ENCODE measurements around the gene ANO2. TPM values are rescaled to one million over a fixed set of nuclear protein-coding genes. Genes with fewer than 3 reads are reported as not detected.

The ANO2 gene
- total RNA-seq, 1 experiment from 2014 or later, result not detected

DNA sequence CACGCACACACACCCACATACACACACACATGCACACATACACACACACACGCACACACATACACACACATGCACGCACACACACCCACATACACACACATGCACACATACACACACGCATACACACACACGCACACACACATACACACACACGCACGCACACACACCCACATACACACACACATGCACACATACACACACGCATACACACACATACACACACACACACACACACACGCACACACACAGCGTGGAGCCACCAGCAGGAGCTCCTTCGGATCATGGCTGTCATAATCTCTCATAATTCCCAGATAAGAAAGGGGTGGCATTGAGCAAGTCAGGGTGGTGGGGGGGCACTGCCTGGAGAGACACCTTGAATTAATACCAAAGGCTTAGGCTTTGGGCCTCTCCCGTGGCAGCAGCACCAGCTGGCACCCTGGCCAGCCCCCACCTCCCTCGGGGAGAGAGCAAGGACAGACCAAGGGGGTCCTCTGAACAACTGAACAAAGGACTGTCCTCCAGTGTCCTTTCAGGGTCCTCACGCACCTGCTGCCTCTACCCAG is 21.9 kb downstream of the ANO2 start:
- no peak for DNase-seq (ENCODE audit: low spot score)
- in situ Hi-C loops (cut with HindIII; ENCODE audit: low sequenced_read_pairs), result no loop called here

DNA sequence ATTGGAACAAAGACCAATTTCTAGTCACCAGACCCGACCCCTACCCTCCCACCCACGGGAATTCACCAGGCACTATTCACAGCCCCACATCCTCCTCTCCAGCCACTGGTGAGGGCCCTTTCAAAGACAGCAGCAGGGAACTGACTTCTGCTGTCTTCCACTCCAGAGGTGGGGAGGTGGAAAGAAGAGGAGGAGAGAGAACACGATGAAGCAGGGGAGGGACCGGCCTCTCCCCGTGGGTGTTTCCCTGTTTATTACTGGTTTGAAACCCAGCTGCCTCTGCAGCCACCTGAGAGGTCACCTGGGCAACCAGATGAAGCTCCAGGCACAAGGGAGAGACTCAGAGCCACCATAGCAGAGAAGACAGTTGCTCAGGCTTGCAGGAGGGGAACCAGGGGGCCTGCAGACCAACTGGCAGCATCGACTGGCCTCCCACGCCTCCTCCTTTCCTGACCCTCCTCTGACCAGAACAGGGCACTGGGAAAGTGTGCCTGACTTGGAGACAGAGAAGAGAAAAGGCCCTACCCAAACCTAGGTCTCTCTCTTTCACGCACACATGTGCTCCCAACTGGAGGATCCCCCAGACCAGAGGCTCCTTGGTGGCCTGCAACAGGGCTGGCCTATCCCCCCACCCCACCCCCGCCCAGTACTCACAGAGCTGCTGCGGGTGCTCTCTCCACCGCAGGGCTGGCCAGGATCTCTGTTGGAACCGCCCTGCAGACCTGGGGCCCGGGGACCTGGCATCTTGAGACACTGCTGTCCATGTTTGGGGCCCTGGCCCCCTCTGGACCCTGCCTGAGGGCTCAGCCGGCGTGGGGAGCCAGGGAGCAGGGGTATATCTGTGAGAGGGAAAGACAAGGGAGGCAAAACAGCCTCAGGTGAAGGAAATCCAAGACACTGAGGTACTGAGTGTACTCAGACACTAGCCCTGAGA is 22.8 kb downstream of the ANO2 start:
- no peak for DNase-seq (ENCODE audit: low spot score)
- in situ Hi-C loops (cut with HindIII; ENCODE audit: low sequenced_read_pairs), result no loop called here

DNA sequence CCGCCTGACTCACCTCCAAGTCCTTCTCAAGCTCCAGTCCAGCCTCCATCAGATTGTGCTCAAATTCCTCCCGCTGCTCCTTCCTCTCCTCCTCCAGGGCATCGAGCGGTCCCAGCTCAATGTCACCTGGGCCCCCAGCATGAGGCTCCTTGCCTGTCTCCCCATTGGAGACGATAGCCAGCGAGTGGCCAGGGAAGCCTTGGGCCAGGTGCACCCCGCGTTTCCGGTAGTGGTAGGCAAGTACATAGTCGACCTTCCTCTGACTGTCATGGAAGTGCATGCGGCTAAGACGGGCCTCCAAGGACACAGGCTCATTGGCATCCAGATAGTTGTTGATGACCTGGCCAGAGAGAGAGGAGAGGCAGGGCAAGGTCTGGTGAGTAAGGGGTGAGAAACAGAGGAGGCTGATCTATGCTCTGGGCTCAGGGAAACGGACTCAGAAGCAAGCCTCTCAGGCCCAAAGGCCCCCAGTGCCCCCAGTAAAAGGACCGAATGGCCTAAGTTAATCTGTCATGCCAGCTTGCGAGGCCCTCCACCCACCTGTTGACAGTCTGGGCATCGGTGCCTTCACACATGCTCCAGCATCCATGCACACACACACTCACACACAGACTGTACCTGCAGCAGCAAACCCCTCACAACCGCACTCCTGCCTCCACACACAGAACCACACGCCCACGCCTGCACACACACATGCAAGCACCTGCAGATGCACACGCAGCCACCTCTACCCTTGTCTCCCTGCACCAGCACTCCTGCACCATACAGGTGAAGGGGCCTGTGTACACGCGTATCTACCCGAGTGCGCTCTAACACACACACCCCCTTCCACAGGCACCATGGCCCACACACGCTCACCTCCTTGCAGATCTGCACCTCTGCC is 23.8 kb downstream of the ANO2 start:
- in situ Hi-C loops (cut with HindIII; ENCODE audit: low sequenced_read_pairs), result no loop called here
- no peak for DNase-seq (ENCODE audit: low spot score)

DNA sequence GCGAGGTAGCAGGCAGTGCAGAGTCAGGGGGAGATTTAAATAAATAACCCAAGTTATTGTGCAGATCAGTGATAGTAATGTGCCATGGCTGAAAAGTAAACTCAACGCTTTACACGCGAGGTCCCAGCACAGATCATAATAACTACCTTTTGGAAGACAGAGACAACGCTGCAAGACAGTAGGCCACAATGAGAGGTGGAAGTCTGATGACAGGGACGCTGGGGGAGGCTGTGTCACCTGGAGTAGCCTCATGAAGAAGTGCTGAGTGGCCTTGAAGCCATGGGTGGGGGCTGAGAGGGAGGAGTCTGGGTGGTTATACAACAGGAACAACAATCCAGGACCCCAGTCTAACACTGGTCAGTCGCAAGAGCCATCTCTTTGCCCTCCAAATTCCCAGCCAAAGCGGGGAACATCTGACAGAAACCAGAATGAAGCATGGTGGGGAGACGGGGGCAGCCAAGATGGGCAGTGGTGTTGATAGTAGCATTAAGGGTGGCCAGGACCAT is 28.2 kb downstream of the ANO2 start:
- no peak for DNase-seq (ENCODE audit: low spot score)
- in situ Hi-C loops (cut with HindIII; ENCODE audit: low sequenced_read_pairs), result no loop called here

DNA sequence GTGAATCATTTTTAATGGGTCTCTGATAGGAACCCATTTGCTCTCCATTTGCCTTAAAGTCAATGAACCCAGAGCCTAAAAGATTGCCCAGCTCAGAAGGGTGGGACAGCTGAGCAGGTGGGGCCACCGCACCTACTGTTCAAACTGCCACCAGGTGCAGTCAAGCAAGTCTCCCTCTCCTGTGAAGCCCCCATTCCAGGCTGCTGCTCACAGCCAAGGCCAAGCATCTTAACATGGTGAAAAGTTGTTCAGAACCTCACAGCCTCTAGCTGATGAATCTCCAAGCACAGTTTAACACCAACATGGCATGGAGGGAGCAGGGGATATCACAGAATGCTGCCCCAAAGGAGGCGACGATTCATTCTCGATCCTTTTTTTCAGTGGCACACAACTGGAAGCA is 29.5 kb downstream of the ANO2 start:
- in situ Hi-C loops (cut with HindIII; ENCODE audit: low sequenced_read_pairs), result no loop called here
- DNase-seq (ENCODE audit: low spot score), result no peak

DNA sequence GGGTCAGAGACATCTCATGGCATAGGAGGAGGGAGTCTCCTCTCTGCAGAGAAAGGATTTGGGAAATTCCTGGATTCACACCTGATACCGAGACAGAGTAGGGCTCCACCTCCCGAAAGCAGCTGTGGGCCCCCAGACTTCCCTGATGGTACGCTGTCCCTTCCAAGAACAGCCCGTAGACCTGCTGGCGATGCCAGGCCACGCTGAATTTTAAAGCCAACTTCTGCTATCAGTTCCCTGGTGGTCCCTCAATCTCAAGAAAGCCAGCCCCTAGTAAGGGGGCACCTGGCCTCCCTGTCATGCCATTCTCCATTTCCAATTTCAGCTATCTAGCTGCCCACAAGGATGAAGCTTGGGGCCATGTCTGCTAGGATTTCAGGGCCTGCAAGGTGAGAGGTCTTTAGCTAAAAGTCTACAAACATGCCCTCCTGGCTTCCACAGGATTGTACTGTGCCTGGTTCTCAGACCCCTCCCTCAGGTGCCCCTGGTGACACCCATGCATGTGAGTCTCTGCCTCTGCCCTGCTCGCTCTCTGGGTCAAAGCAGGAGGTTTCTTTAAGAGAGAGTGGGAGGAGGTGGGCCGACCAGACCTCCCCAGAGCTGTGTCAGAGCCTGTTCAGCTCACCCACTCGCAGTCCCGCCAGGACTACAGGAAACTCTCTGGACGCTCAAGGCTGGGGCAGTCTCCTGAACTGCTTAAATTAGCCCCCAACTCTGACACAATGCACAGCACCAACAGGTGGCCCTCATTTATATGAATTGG is 30.5 kb downstream of the ANO2 start:
- no peak for DNase-seq (ENCODE audit: low spot score)
- in situ Hi-C loops (cut with HindIII; ENCODE audit: low sequenced_read_pairs), result no loop called here

DNA sequence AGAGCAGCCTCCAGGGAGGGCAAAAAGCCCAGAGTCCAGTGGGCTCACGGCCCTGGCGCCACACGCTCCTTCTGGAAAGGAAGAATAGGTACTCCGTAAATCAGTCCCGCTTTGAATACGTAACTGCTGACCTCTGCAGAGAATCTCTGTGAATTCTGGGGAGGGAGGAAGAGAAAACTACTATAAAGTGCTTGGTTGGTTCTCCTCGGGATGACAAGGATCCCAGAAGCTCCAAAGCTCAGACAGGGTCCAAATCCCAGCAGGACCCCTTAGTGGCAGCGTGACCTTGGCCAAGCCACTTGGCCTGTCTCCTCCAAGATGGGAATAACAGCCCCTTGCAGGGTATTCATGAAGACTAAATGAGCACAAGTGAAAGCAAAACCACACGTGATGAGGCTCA is 31.7 kb downstream of the ANO2 start:
- DNase-seq (ENCODE audit: low spot score), result no peak
- in situ Hi-C loops (cut with HindIII; ENCODE audit: low sequenced_read_pairs), result no loop called here

DNA sequence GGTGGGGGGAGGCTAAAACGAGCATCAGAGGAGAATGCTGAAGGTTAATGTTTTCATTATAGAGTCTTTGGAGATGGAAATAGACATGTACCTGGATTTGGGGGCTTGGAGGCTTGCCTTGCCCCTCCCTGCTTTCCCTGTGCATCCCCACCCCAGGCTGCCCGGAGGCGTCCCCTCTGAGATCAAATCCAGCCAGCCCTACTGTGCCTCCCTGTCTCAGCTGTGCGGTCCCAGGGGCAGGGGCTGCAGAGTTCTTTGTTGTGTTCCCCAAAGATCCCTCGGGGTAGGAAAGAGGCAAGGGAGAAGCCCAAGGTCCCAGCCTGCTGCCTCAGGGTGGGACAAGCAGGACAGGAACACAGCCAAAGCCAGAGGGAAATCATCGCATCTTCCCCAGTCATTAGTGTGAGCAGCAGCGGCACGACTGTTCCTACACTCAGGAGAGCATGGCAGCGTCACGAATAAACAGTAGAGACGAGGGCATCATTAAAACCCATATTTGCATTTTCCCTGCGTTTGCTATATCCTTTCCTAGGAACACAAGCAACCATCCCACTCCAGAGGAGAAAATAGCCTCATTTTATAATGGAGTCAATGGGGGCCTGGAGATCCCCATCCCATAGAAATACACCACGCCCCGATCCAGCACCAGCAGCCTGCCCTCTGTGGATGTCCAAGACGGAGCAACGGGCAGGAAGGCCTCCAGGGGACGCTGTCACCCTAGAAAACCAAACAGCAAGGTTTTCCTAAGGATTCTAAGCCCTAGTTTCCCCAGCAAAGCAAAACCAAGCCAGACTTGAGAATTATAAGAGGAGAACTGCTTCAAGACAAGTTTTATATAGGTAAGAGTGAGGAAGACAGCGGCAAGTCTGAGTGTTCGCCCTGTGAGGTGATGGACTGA is 32.4 kb downstream of the ANO2 start:
- in situ Hi-C loops (cut with HindIII; ENCODE audit: low sequenced_read_pairs), result no loop called here
- DNase-seq (ENCODE audit: low spot score), result no peak

DNA sequence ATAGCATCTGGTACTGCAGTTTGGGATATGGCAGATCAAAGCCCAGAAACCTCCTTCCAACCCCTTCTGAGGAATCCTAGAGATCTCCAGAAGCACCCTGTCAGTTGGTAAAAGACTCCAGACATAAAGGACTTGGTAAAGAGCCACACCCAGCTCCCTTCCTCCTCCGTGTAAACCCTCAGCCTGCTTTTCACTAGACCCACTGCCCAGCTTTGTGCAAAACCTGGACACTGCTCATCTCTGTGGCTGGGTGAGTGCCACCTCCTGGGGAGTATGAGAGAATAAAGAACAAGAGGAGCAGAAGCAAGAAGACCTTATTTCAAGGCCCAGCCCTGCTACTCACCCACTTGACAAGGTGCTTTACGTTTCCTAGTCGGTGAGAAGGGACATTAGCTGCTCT is 33.0 kb downstream of the ANO2 start:
- in situ Hi-C loops (cut with HindIII; ENCODE audit: low sequenced_read_pairs), result no loop called here
- no peak for DNase-seq (ENCODE audit: low spot score)

DNA sequence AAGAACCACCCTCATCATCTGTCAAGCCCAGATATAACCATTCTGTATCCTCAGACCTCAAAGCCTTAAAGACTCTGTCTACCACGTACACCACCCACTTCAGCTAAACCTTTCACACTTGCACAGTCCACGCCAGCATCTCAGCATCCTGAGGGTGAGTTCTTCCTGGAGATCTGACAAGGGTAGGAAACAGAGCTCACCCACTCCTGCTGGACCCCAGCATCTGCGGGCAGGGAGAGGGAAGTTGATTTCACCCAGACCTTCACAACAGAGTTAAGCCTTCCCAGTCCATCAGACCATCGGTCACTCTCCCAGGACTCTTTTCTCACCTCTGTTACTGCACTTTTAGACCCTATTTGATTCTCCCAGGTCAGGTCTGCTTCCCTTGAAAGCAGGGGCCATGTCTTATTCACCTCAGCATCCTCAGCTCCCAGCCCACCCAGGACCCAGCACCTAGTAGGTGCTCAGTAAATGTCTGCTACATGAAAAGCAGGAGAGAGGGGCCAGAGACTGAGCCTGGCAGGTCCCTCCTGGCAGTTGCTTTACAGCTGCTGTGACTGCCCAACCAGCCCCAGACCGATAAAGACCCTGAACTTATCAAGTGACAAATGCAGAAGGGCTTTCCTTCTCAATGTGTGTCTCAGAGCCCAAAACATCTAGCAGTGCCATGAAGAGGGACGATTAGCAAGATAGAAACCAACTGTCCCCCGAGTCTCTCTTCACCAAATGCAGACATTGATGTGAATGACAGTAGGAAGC is 34.1 kb downstream of the ANO2 start:
- no peak for DNase-seq (ENCODE audit: low spot score)
- in situ Hi-C loops (cut with HindIII; ENCODE audit: low sequenced_read_pairs), result no loop called here

DNA sequence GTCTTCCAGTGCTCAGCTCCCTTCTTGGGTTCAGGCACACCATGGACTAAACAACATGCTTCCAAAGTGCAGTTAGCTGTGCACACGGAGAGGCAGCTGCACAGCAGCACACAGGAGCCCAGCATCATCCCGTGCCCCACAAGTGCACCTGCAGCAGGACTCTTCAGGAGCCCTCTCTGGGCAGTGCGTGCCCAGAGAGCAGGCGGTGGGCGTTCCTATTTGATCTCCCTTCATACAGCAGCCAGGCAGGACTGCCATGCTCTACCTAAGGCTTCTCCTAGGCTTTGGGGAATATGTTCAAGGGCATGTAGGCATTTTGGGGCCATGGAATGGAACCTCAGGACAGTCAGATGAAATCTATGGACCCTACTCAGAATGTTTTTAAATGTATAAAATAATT is 35.5 kb downstream of the ANO2 start:
- DNase-seq (ENCODE audit: low spot score), result no peak
- in situ Hi-C loops (cut with HindIII; ENCODE audit: low sequenced_read_pairs), result no loop called here

DNA sequence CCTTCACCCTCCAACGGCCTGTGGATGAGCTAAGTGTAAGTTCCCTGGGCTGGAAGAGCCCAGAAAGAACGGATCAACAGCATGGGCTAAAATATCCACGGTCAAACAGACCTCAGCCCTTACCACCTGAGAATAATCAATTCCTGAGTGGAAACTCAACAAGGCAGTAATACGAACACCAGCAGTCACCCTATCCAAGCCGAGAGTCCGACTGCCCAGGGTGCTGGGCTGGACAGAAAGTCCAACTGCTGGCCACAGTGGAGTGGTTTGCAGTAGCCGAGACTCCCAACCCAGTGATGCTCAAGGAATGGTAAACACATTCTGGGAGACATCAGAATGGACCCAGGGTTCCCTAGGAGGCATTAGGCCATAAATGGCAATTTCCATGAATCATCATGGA is 36.8 kb downstream of the ANO2 start:
- in situ Hi-C loops (cut with HindIII; ENCODE audit: low sequenced_read_pairs), result no loop called here
- DNase-seq (ENCODE audit: low spot score), result no peak

DNA sequence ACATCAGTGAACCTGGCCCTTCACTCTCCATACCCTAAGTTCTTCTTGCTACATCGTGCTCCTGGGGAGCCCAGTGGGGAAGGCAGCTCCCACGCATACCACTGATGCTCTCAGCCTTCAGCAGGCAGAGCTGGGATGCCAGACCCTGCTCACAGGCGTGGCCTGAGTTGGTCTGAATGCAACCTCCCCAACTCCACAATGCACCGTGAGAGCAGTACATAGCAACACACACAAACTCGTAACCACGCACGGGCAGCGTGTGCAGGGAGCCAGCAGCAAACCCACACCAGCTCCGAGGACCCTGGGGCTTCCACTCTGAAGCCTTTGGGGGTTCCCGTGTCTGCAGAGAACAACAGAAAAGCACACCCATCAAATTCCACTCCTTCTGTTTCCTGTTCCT is 37.3 kb downstream of the ANO2 start:
- in situ Hi-C loops (cut with HindIII; ENCODE audit: low sequenced_read_pairs), result no loop called here
- DNase-seq (ENCODE audit: low spot score), result no peak

DNA sequence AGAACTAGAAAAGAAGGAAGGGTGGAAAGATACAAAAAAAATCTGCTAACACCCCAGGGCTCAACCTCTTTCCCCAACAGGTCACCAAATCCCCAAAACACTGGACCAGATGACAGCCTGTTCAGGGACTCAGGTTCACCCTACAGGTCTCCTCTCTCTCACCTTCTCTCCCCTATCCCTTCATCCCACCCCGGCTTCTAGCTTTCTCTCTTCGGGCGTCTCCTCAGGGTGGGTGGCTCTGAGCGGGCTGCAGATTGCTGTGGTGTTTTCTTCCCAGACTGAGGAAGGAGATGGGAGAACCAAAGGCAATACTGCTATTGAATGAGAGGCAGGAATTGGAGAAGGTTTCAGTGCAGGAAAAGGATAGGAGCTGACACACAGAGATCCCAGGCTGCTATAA is 39.3 kb downstream of the ANO2 start:
- in situ Hi-C loops (cut with HindIII; ENCODE audit: low sequenced_read_pairs), result no loop called here
- DNase-seq (ENCODE audit: low spot score), result no peak

DNA sequence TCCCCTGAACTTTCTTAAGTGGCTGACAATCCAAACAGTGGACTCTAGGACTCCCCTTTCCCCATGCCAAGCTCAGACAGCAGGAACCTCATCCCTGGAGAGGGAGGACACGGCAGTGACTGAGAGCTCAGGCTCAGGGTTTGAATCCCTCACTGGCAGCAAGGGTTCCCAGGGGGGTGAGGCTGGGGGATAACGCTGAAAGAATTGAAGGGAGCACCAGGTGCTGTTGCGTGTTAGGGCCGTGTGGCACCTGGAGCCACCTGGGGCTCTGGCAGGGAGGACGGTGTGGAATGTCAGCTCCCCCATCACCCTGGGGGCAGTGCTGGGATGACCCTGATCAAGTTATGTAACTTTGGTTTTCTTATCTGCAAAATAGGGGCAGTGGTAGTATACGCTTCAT is 40.1 kb downstream of the ANO2 start:
- no peak for DNase-seq (ENCODE audit: low spot score)
- in situ Hi-C loops (cut with HindIII; ENCODE audit: low sequenced_read_pairs), result no loop called here

DNA sequence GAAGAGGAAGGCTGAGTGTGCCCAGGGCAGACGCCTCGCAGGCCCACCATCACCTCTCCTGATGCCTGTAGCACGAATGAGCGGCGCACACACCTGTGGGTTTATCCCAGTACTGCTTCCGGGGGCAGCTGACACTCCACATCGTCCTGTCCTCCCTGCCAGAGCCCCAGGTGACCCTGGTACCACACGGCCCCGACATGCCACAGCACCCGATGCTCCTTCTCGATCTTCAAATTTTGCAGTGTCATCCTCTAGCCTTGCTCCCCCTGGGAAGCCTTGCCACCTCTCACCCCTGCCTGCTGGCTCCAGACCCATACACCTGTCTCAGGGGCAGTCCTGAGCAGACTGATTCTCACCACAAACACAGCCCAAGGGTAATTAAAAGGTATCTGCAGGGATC is 40.6 kb downstream of the ANO2 start:
- in situ Hi-C loops (cut with HindIII; ENCODE audit: low sequenced_read_pairs), result no loop called here
- DNase-seq (ENCODE audit: low spot score), result no peak

DNA sequence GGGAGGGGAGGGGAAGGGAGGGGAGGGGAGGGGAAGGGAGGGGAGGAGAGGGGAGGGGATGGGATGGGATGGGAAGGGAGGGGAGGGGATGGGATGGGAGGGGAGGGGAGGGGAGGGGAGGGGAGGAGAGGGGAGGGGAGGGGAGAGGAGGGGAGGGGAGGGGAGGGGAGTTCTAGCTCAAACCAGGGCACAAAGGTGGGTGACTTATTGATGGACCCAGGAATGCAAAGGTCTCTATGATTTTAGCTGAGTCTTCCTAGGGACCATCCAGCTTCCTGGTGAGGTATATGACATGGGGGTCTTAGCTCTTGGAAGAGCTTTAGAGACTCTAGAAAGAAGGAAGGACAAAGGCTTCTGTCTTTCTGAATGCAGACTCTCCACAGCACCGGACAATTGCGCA is 42.3 kb downstream of the ANO2 start:
- in situ Hi-C loops (cut with HindIII; ENCODE audit: low sequenced_read_pairs), result no loop called here
- DNase-seq (ENCODE audit: low spot score), result no peak

DNA sequence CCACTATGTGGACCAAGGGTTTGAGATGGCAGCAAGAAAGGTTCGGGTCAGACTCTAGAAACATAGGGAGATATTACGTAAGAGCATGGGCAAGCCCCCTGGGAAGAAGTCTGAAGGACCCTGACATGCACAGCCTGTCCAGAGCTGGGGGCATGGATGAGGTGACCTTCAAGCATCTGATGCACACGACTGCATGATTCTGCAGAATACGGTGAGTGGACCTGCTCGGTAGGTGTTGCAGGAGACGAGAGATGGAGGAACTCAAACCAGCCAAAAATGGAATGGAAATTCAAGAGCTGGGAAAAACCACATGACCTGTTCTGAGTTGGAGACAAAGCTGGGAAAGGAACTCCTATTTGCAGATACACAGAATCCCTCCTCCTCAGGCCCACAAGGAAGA is 43.6 kb downstream of the ANO2 start:
- DNase-seq (ENCODE audit: low spot score), result no peak
- in situ Hi-C loops (cut with HindIII; ENCODE audit: low sequenced_read_pairs), result no loop called here

Data from G401 (cell line).